Transverse colon (tissue), 4 donors: ENCODE data around the gene HEYL.

Experiments used
- CTCF ChIP-seq, 5 experiments: fragments of 200-600 bp in 3 of 5; fragments of 450-650 bp in 2 of 5; sonication (generic) in 3 of 5; IDR thresholded peaks; 1 replicate in 2 of 5; 2 replicates in 3 of 5; pipeline ENCODE4 v1.5.1; 2016 to 2017; ENCODE audit warnings: antibody characterized with exemption in 5 of 5, inconsistent platforms in 3 of 5, mild to moderate bottlenecking in 2 of 5, moderate library complexity in 1 of 5
- POLR2A ChIP-seq: fragments of 450-650 bp; IDR thresholded peaks from one replicate; pipeline ENCODE4 v1.6.1; 2016; ENCODE audit warnings: antibody characterized with exemption, mild to moderate bottlenecking, moderate library complexity
- POLR2AphosphoS5 ChIP-seq, 3 donors: sonication (generic); formaldehyde crosslinking; IDR thresholded peaks; one replicate each; pipeline ENCODE4 v1.6.1; 2016; ENCODE audit warnings: antibody characterized with exemption in 3 of 3

GRCh38 chr1:39681294-39681693 is 41.9 kb upstream of the HEYL start:
- TF ChIP-seq POLR2A (no peak), CTCF (IDR thresholded peaks at IDR 0.05) (no peak), POLR2AphosphoS5 (IDR thresholded peaks at IDR 0.05) (no peak)
